GM20431 (cell line): ENCODE data around the gene AUNIP.

Source experiments
- in situ Hi-C: fragments of 300-500 bp; cut with MseI, MboI; formaldehyde crosslinking; loops from one replicate; pipeline ENCODE4 v1.15.0; 2020; ENCODE audit warnings: low sequenced_read_pairs; ENCODE audit not compliant: unreplicated experiment

The AUNIP gene

GRCh38 chr1:25813734-25814471 lies 45.4 kb downstream of the AUNIP start:
- in situ Hi-C loops: no loop called here

- in situ Hi-C loops: no loop called here
Measured at GRCh38 chr1:25813071-25813733, 46.1 kb downstream of the AUNIP start.

GRCh38 chr1:25811384-25812082 lies 47.7 kb downstream of the AUNIP start:
- in situ Hi-C loops: no loop called here

- in situ Hi-C loops: no loop called here
Measured at GRCh38 chr1:25810341-25811299, 48.6 kb downstream of the AUNIP start.

GRCh38 chr1:25809929-25810328 lies 49.3 kb downstream of the AUNIP start:
- in situ Hi-C loops: no loop called here

- in situ Hi-C loops: no loop called here
Measured at GRCh38 chr1:25809283-25809926, 49.9 kb downstream of the AUNIP start.

- in situ Hi-C loops: no loop called here
Measured at GRCh38 chr1:25808481-25809244, 50.6 kb downstream of the AUNIP start.

GRCh38 chr1:25807480-25808390 lies 51.5 kb downstream of the AUNIP start:
- in situ Hi-C loops: no loop called here

- in situ Hi-C loops: no loop called here
Measured at GRCh38 chr1:25806418-25806817, 52.8 kb downstream of the AUNIP start.

- in situ Hi-C loops: no loop called here
Measured at GRCh38 chr1:25805863-25806225, 53.4 kb downstream of the AUNIP start.

- in situ Hi-C loops: no loop called here
Measured at GRCh38 chr1:25804964-25805862, 54.0 kb downstream of the AUNIP start.

GRCh38 chr1:25804244-25804963 lies 54.9 kb downstream of the AUNIP start:
- in situ Hi-C loops: no loop called here

GRCh38 chr1:25803368-25803767 lies 55.9 kb downstream of the AUNIP start:
- in situ Hi-C loops: no loop called here

- in situ Hi-C loops: no loop called here
Measured at GRCh38 chr1:25802915-25803314, 56.3 kb downstream of the AUNIP start.

GRCh38 chr1:25800703-25801377 lies 58.4 kb downstream of the AUNIP start:
- in situ Hi-C loops: no loop called here
